H1 (cell line): ENCODE measurements around the gene TMPRSS9. TPM values are rescaled to one million over a fixed set of nuclear protein-coding genes. Genes with fewer than 3 reads are reported as not detected.

Experiments used
- CTCF ChIA-PET: fragments of 300-600 bp; sonication (Branson Sonifier 250); formaldehyde crosslinking; loops from one replicate; lab custom pipeline; 2021; ENCODE audit not compliant: partially characterized antibody; lab: Charles Lee
- POLR2A ChIA-PET: fragments of 300-600 bp; sonication (Branson Sonifier 250); formaldehyde crosslinking; loops from one replicate; lab custom pipeline; 2021; ENCODE audit warnings: inconsistent platforms; ENCODE audit not compliant: partially characterized antibody; lab: Charles Lee
- DNase-seq, 2 experiments: peaks; one replicate each; pipeline versions ENCODE4 v3.0.0 to v3.0.0-alpha.2; 2010 to 2022; ENCODE audit warnings: low spot score in 2 of 2, low read depth in 1 of 2, mixed read lengths in 1 of 2
- FAIRE-seq: peaks from 2 replicates; lab custom pipeline; 2011; peaks lifted over from hg19 to GRCh38; lab: Jason Lieb, UNC
- H2AFZ ChIP-seq: 2 replicates; pipeline ENCODE4 v1.8.1; 2012; ENCODE audit warnings: low read length, inconsistent platforms
- H2AK5ac ChIP-seq: 2 replicates; pipeline ENCODE4 v1.6.1; 2013; ENCODE audit warnings: low read depth, low read length
- H2BK120ac ChIP-seq: replicated peaks from 2 replicates; pipeline ENCODE3; 2013; ENCODE audit warnings: low read depth, low read length, inconsistent platforms
- H2BK12ac ChIP-seq: 2 replicates; pipeline ENCODE4 v1.6.1; 2013; ENCODE audit warnings: low read depth, low read length
- H2BK15ac ChIP-seq: 2 replicates; pipeline ENCODE4 v1.6.1; 2013; ENCODE audit warnings: low read length
- H2BK20ac ChIP-seq: 2 replicates; pipeline ENCODE4 v1.6.1; 2013; ENCODE audit warnings: low read length
- H2BK5ac ChIP-seq: 2 replicates; pipeline ENCODE4 v1.6.1; 2013; ENCODE audit warnings: low read depth, low read length
- H3K14ac ChIP-seq: 2 replicates; pipeline ENCODE4 v1.6.1; 2013; ENCODE audit warnings: inconsistent platforms; ENCODE audit not compliant: insufficient read length
- H3K18ac ChIP-seq: 2 replicates; pipeline ENCODE4 v1.6.1; 2013; ENCODE audit warnings: low read length; ENCODE audit errors: extremely low read depth
- H3K23ac ChIP-seq: 2 replicates; pipeline ENCODE4 v1.6.1; 2013; ENCODE audit warnings: inconsistent platforms; ENCODE audit not compliant: insufficient read length
- H3K23me2 ChIP-seq: 2 replicates; pipeline ENCODE4 v1.6.1; 2013; ENCODE audit warnings: low read depth, low read length
- H3K27ac ChIP-seq: 2 replicates; pipeline ENCODE4 v1.6.1; 2011; ENCODE audit warnings: low read depth, low read length, inconsistent platforms
- H3K27me3 ChIP-seq, 4 experiments: replicated peaks in 1 of 4; 1 replicate in 1 of 4; 2 replicates in 3 of 4; pipeline versions ENCODE4 v1.6.1 to v1.8.1; 2011 to 2013; ENCODE audit warnings: low read length in 3 of 4, mild to moderate bottlenecking in 3 of 4, inconsistent platforms in 2 of 4, mixed read lengths in 2 of 4, moderate library complexity in 1 of 4; ENCODE audit not compliant: control insufficient read depth in 3 of 4, insufficient read depth in 3 of 4; ENCODE audit errors: extremely low read depth in 1 of 4
- H3K36me3 ChIP-seq, 4 experiments: 2 replicates each; pipeline versions ENCODE4 v1.6.1 to v1.8.1; 2011 to 2013; ENCODE audit warnings: mild to moderate bottlenecking in 4 of 4, low read length in 3 of 4, moderate library complexity in 2 of 4, control low read depth in 1 of 4, inconsistent platforms in 1 of 4; ENCODE audit not compliant: insufficient read depth in 4 of 4, control insufficient read depth in 2 of 4
- H3K4ac ChIP-seq: replicated peaks from 2 replicates; pipeline ENCODE3; 2013; ENCODE audit warnings: low read length, low read depth, mixed read lengths, inconsistent platforms; ENCODE audit not compliant: insufficient read length
- H3K4me1 ChIP-seq, 4 experiments: replicated peaks in 1 of 4; 1 replicate in 1 of 4; 2 replicates in 3 of 4; pipeline versions ENCODE4 v1.6.1 to v1.8.1; 2011 to 2013; ENCODE audit warnings: low read length in 3 of 4, inconsistent platforms in 2 of 4, mixed read lengths in 1 of 4; ENCODE audit not compliant: insufficient read depth in 4 of 4, control insufficient read depth in 3 of 4
- H3K4me2 ChIP-seq, 2 experiments: 2 replicates each; pipeline versions ENCODE4 v1.6.1 to v1.8.1; 2011 to 2013; ENCODE audit warnings: low read depth in 2 of 2, low read length in 2 of 2, control low read depth in 1 of 2, inconsistent platforms in 1 of 2, mild to moderate bottlenecking in 1 of 2; ENCODE audit not compliant: insufficient read depth in 1 of 2
- H3K4me3 ChIP-seq, 4 experiments: fragments of 200-600, 300-600 bp in 1 of 4; sonication (generic), shearing (Covaris generic), sonication (Bioruptor Twin) in 1 of 4; 2 replicates each; pipeline versions ENCODE4 v1.5.1 to v1.8.1; 2011 to 2016; ENCODE audit warnings: low read length in 4 of 4, low read depth in 3 of 4, control low read depth in 2 of 4, inconsistent platforms in 2 of 4, mild to moderate bottlenecking in 2 of 4, mixed read lengths in 1 of 4, moderate library complexity in 1 of 4; ENCODE audit not compliant: insufficient read depth in 2 of 4; ENCODE audit errors: extremely low read depth in 1 of 4
- H3K56ac ChIP-seq: replicated peaks from 2 replicates; pipeline ENCODE3; 2013; ENCODE audit warnings: low read depth, mild to moderate bottlenecking, mixed read lengths, low read length, inconsistent platforms; ENCODE audit not compliant: insufficient read length
- H3K79me1 ChIP-seq: 2 replicates; pipeline ENCODE4 v1.6.1; 2013; ENCODE audit warnings: low read depth, low read length, control low read depth
- H3K79me2 ChIP-seq, 2 experiments: 2 replicates each; pipeline versions ENCODE4 v1.6.1 to v1.8.1; 2012 to 2013; ENCODE audit warnings: low read length in 2 of 2, mild to moderate bottlenecking in 2 of 2, inconsistent platforms in 1 of 2; ENCODE audit not compliant: insufficient read depth in 2 of 2, control insufficient read depth in 1 of 2
- H3K9ac ChIP-seq, 4 experiments: replicated peaks in 1 of 4; 1 replicate in 1 of 4; 2 replicates in 3 of 4; pipeline versions ENCODE4 v1.6.1 to v1.8.1; 2011 to 2013; ENCODE audit warnings: low read depth in 3 of 4, low read length in 3 of 4, control low read depth in 2 of 4, mild to moderate bottlenecking in 2 of 4, moderate library complexity in 2 of 4, inconsistent platforms in 1 of 4; ENCODE audit errors: extremely low read depth in 1 of 4
- H3K9me3 ChIP-seq, 2 experiments: 2 replicates each; pipeline versions ENCODE4 v1.6.1 to v1.8.1; 2012 to 2013; ENCODE audit warnings: mild to moderate bottlenecking in 2 of 2, moderate library complexity in 2 of 2, control low read depth in 1 of 2, inconsistent platforms in 1 of 2, low read depth in 1 of 2, low read length in 1 of 2, mixed read lengths in 1 of 2; ENCODE audit not compliant: insufficient read depth in 2 of 2
- H4K20me1 ChIP-seq, 2 experiments: replicated peaks in 1 of 2; 2 replicates each; pipeline versions ENCODE3 to v1.8.1; 2011 to 2013; ENCODE audit warnings: inconsistent platforms in 2 of 2, low read length in 2 of 2, mild to moderate bottlenecking in 1 of 2; ENCODE audit not compliant: insufficient read depth in 2 of 2, control insufficient read depth in 1 of 2
- H4K5ac ChIP-seq: 2 replicates; pipeline ENCODE4 v1.6.1; 2013; ENCODE audit warnings: low read length, low read depth, mixed read lengths, inconsistent platforms; ENCODE audit not compliant: insufficient read length
- H4K8ac ChIP-seq: 2 replicates; pipeline ENCODE4 v1.8.0; 2013; ENCODE audit warnings: mild to moderate bottlenecking, moderate library complexity, low read length, inconsistent platforms; ENCODE audit not compliant: insufficient read depth; ENCODE audit errors: extremely low read depth
- H4K91ac ChIP-seq: replicated peaks from 2 replicates; pipeline ENCODE3; 2013; ENCODE audit warnings: low read length, mixed read lengths, inconsistent platforms; ENCODE audit not compliant: insufficient read length
- BRCA1 ChIP-seq: IDR thresholded peaks from 2 replicates; pipeline ENCODE4 v1.6.1; 2012; ENCODE audit warnings: low read depth, low read length, improper control_type of control experiment
- CTBP2 ChIP-seq: IDR thresholded peaks from 2 replicates; pipeline ENCODE4 v1.7.0; 2011; ENCODE audit warnings: borderline replicate concordance, mild to moderate bottlenecking, moderate library complexity, mixed read lengths, low read length; ENCODE audit not compliant: insufficient read depth, insufficient read length
- GABPA ChIP-seq: IDR thresholded peaks from 2 replicates; pipeline ENCODE4 v1.6.1; 2011; ENCODE audit warnings: mild to moderate bottlenecking, low read length, moderate library complexity, borderline replicate concordance; ENCODE audit not compliant: insufficient read depth
- KDM4A ChIP-seq: IDR thresholded peaks from one replicate; pipeline ENCODE4 v1.7.1; 2012; ENCODE audit warnings: low read depth, mild to moderate bottlenecking, moderate library complexity, low read length, inconsistent platforms; ENCODE audit not compliant: severe bottlenecking
- POLR2A ChIP-seq, 2 experiments: IDR thresholded peaks; 1 replicate in 1 of 2; 2 replicates in 1 of 2; pipeline ENCODE4 v1.6.1; 2011; ENCODE audit warnings: low read depth in 2 of 2, low read length in 2 of 2, mild to moderate bottlenecking in 2 of 2; ENCODE audit errors: control extremely low read depth in 1 of 2
- RAD21 ChIP-seq, 2 experiments: IDR thresholded peaks in 1 of 2; conservative IDR thresholded peaks in 1 of 2; 2 replicates each; pipeline ENCODE4 v1.6.1; 2011; ENCODE audit warnings: low read depth in 2 of 2, low read length in 2 of 2, improper control_type of control experiment in 1 of 2, inconsistent platforms in 1 of 2, mild to moderate bottlenecking in 1 of 2, moderate library complexity in 1 of 2
- SAP30 ChIP-seq: fragments of 300-600 bp; sonication (generic); IDR thresholded peaks from 2 replicates; pipeline ENCODE4 v1.7.1; 2012; ENCODE audit warnings: low read length, moderate library complexity, mild to moderate bottlenecking, inconsistent platforms; ENCODE audit not compliant: insufficient read depth, insufficient replicate concordance
- SP4 ChIP-seq: IDR thresholded peaks from 2 replicates; pipeline ENCODE4 v1.6.1; 2012; ENCODE audit warnings: low read length, inconsistent platforms
- SUZ12 ChIP-seq: fragments of 200-600 bp; sonication (generic); IDR thresholded peaks from 2 replicates; pipeline ENCODE4 v1.6.1; 2012; ENCODE audit warnings: mild to moderate bottlenecking, inconsistent platforms, low read length, moderate library complexity, mixed read lengths
- TAF1 ChIP-seq: IDR thresholded peaks from 2 replicates; pipeline ENCODE4 v1.6.1; 2011; ENCODE audit warnings: mild to moderate bottlenecking, low read depth, low read length
- TAF7 ChIP-seq: optimal IDR thresholded peaks from 2 replicates; pipeline ENCODE3; 2011; ENCODE audit warnings: low read depth, mild to moderate bottlenecking, inconsistent platforms, low read length, moderate library complexity, borderline replicate concordance
- USF2 ChIP-seq: IDR thresholded peaks from 2 replicates; pipeline ENCODE4 v1.6.1; 2011; ENCODE audit warnings: low read length, improper control_type of control experiment
- YY1 ChIP-seq: IDR thresholded peaks from 2 replicates; pipeline ENCODE4 v1.6.1; 2011; ENCODE audit warnings: low read depth, mild to moderate bottlenecking, low read length
- WGBS, 2 experiments: shearing (Covaris generic) in 1 of 2; methylation state at CpG; one replicate each; pipeline versions ENCODE4 v1.1.6 to v1.1.7; 2013 to 2015; ENCODE audit warnings: low lambda C conversion rate in 2 of 2, mixed read lengths in 2 of 2, inconsistent platforms in 1 of 2, low coverage in 1 of 2, missing lambda C conversion rate in 1 of 2; ENCODE audit not compliant: insufficient replicate concordance in 2 of 2, insufficient coverage in 1 of 2, insufficient read length in 1 of 2; ENCODE audit errors: extremely low coverage in 1 of 2, missing lambda C conversion rate in 1 of 2; 5-methylcytosine and 5-hydroxymethylcytosine counted together
- polyA plus RNA-seq, 7 experiments: library from polyadenylated mRNA; depleted of rRNA in 3 of 7; stranded (reverse) in 5 of 7; unstranded in 2 of 7; fragments of >200 nt in 5 of 7; fragments of 200-250 nt in 2 of 7; gene quantifications; 1 replicate in 5 of 7; 2 replicates in 1 of 7; 4 replicates in 1 of 7; pipeline versions ENCODE4 v1.2.1 to v1.2.3, GENCODE V29; 2011 to 2013; ENCODE audit warnings: missing spikeins in 2 of 7, mixed read lengths in 2 of 7
- total RNA-seq: library from RNA; stranded (reverse); fragmentation: NEBNext Ultra II Directional; extraction: Animal tissue kit (Norgen Biotek cat#: 25700); gene quantifications from 2 replicates; pipeline ENCODE4 v1.2.1, GENCODE V29; 2021

Gene TMPRSS9
- total and polyA plus RNA-seq, 2 of the 8 experiments (the other 6 are each of a cell fraction or from before 2014, with no cell fraction given), result 0.15 to 0.19 TPM

GRCh38 chr19:2451138-2451537 lies 91.1 kb downstream of the TMPRSS9 start:
- WGBS, 2 experiments, result 94% methylated on average over 7 of the region's 7 CpGs; no CpG with 5 or more reads in 1 of the 2 experiments
- Histone ChIP-seq H2BK12ac (no peak overlapping the region), H3K23ac (no peak overlapping the region), H3K4me3 (no peak overlapping the region), H3K4me1 (peaks cover 0 to 13% (median 3%) of the 10 kb centered on the region in 4 experiments; a peak in 5 of 7 replicates), H3K23me2 (no peaks in the 10 kb centered on the region), H3K79me2 (peaks cover 29 to 93% of the 10 kb centered on the region in 2 experiments), H3K14ac (no peak overlapping the region), H2BK5ac (no peak overlapping the region), H2AK5ac (no peak overlapping the region), H2BK15ac (no peak overlapping the region), H4K91ac (no peak overlapping the region), H3K27me3 (no peaks in the 10 kb centered on the region), H3K4me2 (no peak overlapping the region), H3K18ac (no peak overlapping the region), H3K27ac (no peak overlapping the region), H4K20me1 (peaks cover 51 to 52% of the 10 kb centered on the region in 2 experiments), H4K8ac (no peak overlapping the region), H2AFZ (no peak overlapping the region), H3K56ac (no peak overlapping the region), H2BK20ac (no peak overlapping the region), H3K36me3 (no peaks in the 10 kb centered on the region; a peak in 2 of 8 replicates), H3K9ac (no peak overlapping the region; a peak in 1 of 7 replicates), H3K9me3 (no peaks in the 10 kb centered on the region), H4K5ac (no peak overlapping the region), H3K79me1 (peaks cover 13% of the 10 kb centered on the region), H2BK120ac (no peak overlapping the region), H3K4ac (no peak overlapping the region)
- TF ChIP-seq USF2 (no peak), TAF7 (no peak), RAD21 (IDR thresholded peaks at IDR 0.05 in 1 of 2, conservative IDR thresholded peaks at IDR 0.05 in 1 of 2; ENCODE audit: low read depth in 2 of 2, low read length in 2 of 2) (no peak), CTBP2 (no peak), GABPA (no peak), KDM4A (no peak), SP4 (no peak), POLR2A (IDR thresholded peaks at IDR 0.05; ENCODE audit: control extremely low read depth in 1 of 2, low read depth in 2 of 2, low read length in 2 of 2) (no peak), BRCA1 (no peak), TAF1 (no peak), SUZ12 (no peak), SAP30 (no peak), YY1 (no peak)
- DNase-seq (no peak), FAIRE-seq (no peak)
- ChIA-PET POLR2A (interaction anchor here (1.2 kb wide), 2 partner anchors 22 to 25 kb away, joined by 3 to 6 read pairs; no protein-coding TSS in a partner anchor), CTCF (no interaction called here)
